ENCODE measurements around the gene C6.

Gene C6

DNA sequence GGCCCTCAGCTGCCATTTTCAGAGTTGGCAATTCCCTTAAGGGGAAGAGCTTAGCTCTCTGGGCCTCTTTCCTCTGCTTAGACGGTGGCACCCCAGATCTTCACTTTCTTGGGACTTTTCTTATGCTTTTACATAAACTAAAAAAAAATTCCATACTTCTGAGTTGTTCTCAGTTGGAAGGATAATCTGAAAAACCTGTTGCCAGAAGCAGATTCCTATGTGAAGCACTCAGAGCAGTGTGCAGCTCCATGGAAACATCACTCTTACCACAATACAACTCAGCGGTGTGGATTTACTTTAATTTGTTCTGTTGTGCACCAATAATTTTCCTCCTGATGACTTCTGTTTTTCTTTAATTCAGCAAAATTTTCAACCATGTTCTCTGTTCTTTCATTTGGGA, 98.1 kb downstream of the C6 start:
- no peak for DNase-seq

DNA sequence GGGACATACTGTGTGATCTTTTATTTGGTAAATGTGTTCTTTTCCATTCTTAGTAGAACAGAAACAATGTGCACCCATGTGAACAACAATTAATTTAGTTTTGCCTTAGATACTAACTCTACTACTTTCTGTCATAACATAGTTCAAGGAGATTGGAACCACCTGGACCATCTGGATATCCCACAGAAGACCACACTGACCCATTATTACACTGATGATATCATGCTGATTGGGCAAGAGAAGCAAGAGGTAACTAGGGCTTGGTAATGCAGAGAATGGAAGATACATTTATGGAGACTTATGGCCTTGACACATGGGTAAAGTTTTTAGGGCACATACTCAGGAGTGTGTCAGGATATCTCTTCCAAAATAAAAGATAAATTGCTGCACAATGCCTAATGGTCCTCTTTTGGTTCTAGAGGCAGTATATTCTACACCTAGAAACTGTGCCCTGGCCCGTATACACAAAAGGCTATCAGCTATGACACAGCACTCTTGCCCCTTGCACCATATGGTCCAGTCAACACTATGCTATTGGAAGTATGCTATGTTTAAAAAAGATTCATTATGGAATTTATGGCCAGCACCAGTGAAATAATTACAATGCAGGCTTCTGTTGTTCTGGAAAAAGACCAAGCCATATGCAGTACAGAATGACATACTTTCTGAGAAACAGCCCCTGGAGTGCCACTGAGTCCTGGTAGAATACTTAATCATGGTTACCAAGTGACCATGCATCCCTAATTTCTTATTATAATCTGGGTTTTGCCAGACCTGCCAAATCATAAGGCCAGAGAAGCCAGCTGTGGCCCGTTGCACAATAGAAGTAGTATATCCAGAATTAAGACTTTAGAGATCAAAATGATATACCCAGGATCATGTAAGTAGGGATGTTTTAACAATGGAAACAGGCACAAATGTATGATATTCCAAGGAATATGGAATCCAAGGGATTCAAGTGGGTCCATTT, 100.6 kb downstream of the C6 start:
- DNase-seq, result no peak

DNA sequence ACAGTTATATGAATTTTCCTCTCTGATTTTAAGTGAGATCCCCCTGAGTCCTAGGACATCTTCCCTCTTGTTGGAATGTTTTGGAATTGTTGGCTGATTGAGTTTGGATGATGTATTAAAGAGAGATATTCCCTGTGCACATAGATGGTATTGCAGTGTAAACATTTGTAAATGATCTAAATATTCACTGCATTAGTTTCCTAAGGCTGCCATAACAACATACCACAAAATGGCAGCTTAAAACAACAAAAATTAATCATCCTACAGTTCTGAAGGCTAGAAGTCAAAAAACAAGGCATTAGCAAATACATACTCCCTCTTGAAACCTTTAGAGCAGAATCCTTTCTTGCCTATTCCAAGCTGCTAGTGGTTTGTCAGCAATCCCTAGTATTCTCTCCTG, 104.1 kb downstream of the C6 start:
- no peak for DNase-seq

DNA sequence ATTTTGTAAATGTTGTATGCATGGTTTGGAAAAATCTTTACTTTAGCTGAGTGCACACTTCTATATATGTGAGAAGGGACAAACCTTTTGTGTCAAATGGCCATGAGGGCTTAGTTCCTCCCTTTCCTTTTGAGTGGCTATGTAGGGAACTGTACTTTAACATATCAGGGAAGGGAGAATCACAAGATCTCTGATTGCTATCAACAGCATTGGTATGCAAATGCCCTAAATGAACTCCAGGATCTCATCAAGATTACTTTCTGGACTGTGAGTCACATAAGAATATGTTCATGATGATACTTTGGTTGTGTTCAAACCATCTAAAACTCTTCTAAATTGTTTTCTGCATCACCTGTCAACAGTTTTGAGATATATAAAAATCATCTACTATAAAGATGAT, 111.0 kb downstream of the C6 start:
- no peak for DNase-seq

DNA sequence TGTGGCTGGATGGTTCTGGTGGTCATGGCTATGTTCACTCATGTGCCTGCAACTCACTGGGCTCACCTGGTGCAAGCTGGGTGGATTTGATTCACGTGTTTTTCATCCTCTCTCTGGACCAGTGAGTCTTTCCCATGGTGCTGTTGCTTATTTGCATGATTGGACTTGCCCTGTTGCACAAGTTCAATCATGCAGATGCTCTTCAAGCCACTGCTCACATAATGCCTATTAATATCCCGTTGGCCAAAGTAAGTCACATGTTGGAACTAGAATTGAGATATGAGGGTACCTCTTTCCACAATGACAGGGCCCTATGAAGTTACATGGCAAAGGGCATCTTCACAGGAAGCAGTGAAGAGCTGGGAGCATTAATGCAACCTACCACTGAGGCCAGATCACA, 115.7 kb downstream of the C6 start:
- no peak for DNase-seq

DNA sequence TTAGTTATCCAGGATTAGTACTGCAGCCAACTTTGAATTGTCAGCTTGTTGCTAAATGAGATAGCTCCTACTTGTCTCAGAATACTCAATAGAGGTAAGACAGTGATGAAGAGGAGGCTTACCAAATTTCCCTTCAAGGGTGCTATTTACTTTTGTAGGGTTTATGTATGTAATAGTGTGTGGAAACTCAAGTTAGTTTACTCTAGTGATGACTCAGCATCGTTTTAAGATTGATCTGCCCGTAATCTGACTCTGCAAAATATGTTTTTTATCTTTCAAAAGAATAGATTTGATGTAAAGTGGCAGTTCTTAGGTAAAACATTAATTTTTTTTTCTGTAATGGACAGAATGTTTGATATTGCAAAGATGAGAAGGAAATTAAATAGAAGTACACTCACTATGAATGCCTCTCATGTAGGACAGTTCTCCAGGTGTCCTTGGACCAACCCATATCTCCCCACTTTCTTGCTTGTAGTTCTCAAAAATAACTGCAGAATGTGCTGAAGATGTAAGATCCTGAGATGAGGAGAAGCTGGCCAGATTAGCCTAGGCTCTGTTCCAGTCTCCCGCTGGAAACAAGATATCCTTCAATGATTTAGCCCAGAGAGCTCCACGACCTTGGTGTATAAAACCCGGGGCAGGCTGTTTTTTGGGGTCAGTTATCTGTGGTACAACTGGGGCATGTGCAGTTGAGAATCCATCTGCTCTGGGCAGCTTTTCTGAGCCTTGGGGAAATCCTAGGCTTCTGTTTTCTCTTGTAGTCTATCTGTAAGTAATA, 117.8 kb downstream of the C6 start:
- DNase-seq, result no peak

DNA sequence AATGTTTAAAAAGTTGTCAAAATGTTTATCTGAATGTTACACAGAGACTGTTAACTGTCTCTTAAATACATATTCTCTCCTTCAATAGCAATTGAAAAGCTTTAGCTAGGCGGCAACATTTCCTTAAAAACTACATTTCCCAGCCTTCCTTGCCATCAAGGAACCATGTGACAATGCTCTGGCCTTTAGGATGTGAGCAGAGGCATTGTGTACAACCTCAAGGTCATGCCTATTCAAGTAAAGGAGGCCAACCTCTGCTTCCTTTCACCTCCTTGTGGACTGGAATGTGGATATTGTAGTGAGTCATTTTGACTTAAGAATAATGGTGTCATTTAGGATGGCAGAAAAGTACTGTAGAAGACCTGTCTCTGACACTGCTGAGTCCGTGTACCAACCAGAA, 118.5 kb downstream of the C6 start:
- DNase-seq, result no peak

DNA sequence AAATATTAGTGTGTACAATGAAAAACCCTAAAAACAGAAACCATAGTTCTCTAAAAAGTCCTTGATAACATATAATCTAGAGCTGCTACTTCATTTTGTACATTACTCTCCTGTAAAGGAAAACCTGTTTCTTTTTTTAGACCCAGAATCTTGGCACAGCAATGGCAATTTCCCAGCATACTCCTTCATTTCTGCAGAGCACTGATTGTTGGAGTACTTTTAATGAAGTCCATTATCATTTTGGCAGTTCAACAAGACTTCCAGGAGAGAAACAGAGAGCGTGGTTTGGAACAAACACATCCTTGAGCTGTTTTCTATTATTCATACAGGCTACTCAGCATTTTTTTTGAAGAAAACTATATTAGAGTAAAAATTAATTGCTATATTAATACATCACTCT, 119.5 kb downstream of the C6 start:
- no peak for DNase-seq

Data from hematopoietic multipotent progenitor cell treated with erythropoietin and hydrocortisone succinate and interleukin-3 and kit ligand, for 6 days (in vitro differentiated cells).